ENCODE data around the gene IFRD1. TPM values are rescaled to one million over a fixed set of nuclear protein-coding genes. Genes with fewer than 3 reads are reported as not detected.

The IFRD1 gene
- total RNA-seq (10 to 100 TPM; 45.7 to 63.7 (median 49.7) TPM), polyA plus RNA-seq (10 to 100 TPM; 22.8 to 35.7 (median 34.4) TPM)

GRCh38 chr7:112449902-112450806 is at the start of gene IFRD1:
Gene IFRD1 (plus strand): TSS chr7:112450460. CDS start chr7:112450689, 229 bp downstream.
- Histone ChIP-seq H3K27me3 (no peaks in the 10 kb centered on the region), H3K27ac (peak within 1 kb of the TSS; percentile 94 to 100 (median 100)), H3K9me3 (no peaks in the 10 kb centered on the region), H3K36me3 (no peaks in the 10 kb centered on the region), H3K4me3 (peak within 1 kb of the TSS; percentile 78 to 100 (median 97)), H3K4me1 (peaks cover 0 to 45% (median 37%) of the 10 kb centered on the region in 4 donors)
- TF ChIP-seq POLR2A (IDR thresholded peaks at IDR 0.05) (peak; percentile 99), POLR2AphosphoS5 (IDR thresholded peaks at IDR 0.05) (peak; percentile 100), CTCF (IDR thresholded peaks at IDR 0.05) (no peak), EP300 (IDR thresholded peaks at IDR 0.05) (peak in 1 of 4 donors; percentile 20)
- intact Hi-C loops (cut with DNase I) = loop anchor here (2.0 to 5.0 kb wide), 3 partner anchors 58 to 487 kb away; partner anchors contain the start of genes DOCK4 and ZNF277
- DNase-seq = peak; percentile 100
- 0% methylated on average over 73 of the region's 73 CpGs for WGBS, 2 donors

DNA sequence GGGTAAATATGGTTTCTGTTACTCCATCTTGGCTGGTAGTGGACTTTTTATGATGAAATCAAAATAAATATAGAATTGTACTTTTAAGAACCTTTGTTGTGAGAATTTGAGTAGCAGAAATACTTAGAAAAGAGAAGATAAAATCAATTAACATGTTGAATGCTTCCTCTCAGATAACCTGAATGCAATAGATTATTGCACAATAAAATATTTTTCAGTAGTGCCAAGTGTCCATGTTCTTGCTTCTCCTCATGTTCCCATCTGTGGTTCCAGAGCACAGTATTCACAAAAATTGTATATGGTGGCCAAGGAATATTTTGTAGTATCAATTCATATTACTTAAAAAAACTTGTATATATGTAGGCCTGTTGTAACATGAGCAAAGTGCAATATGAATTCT is 45.9 kb upstream of the IFRD1 start:
- Histone ChIP-seq H3K36me3 (no peaks in the 10 kb centered on the region), H3K27me3 (no peaks in the 10 kb centered on the region), H3K4me3 (no peak overlapping the region), H3K9me3 (no peaks in the 10 kb centered on the region), H3K27ac (no peak overlapping the region), H3K4me1 (no peaks in the 10 kb centered on the region)
- intact Hi-C loops (cut with DNase I) = no loop called here
- DNase-seq = no peak
- no peak for TF ChIP-seq CTCF (IDR thresholded peaks at IDR 0.05)
- no peak for TF ChIP-seq EP300 (IDR thresholded peaks at IDR 0.05)
- TF ChIP-seq POLR2A (IDR thresholded peaks at IDR 0.05) = no peak
- no peak for TF ChIP-seq POLR2AphosphoS5 (IDR thresholded peaks at IDR 0.05)

DNA sequence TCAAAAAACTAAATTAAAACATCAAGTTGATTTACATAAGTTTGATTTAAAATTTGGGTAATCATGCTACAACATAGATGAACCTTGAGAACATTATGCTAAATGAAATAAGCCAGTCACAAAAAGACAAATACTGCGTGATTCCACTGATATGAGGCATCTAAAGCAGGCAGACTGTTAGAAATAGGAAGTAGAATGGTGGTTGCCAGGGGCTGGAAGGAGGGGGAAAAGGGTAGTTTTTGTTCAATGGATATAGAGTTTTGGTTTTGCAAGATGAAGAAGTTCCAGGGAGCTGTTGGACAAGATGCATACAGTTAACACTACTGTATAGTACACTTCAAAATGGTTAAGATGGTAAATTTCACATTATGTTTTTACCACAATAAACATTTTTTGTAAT is 45.0 kb upstream of the IFRD1 start:
- intact Hi-C loops (cut with DNase I) = no loop called here
- H3K4me1 ChIP-seq = no peaks in the 10 kb centered on the region
- 81 to 90% methylated on average over 1 of the region's 1 CpG for WGBS, 2 donors
- H3K36me3 ChIP-seq = no peaks in the 10 kb centered on the region
- H3K27me3 ChIP-seq = no peaks in the 10 kb centered on the region
- H3K9me3 ChIP-seq = no peaks in the 10 kb centered on the region
- no peak for DNase-seq
- no peak overlapping the region for H3K4me3 ChIP-seq
- no peak overlapping the region for H3K27ac ChIP-seq
- TF ChIP-seq CTCF (IDR thresholded peaks at IDR 0.05) (no peak), POLR2A (IDR thresholded peaks at IDR 0.05) (no peak)

- Histone ChIP-seq H3K27me3 (no peaks in the 10 kb centered on the region), H3K27ac (no peak overlapping the region), H3K4me1 (peaks cover 0 to 8% (median 0%) of the 10 kb centered on the region in 4 donors), H3K4me3 (no peak overlapping the region), H3K9me3 (no peaks in the 10 kb centered on the region), H3K36me3 (no peaks in the 10 kb centered on the region)
- TF ChIP-seq POLR2AphosphoS5 (IDR thresholded peaks at IDR 0.05) = no peak
- TF ChIP-seq EP300 (IDR thresholded peaks at IDR 0.05) = no peak
- no peak for TF ChIP-seq CTCF (IDR thresholded peaks at IDR 0.05)
- TF ChIP-seq POLR2A (IDR thresholded peaks at IDR 0.05) = no peak
- no peak for DNase-seq
- intact Hi-C loops (cut with DNase I) = no loop called here
- 89 to 95% methylated on average over 1 of the region's 1 CpG for WGBS, 2 donors
Measured at GRCh38 chr7:112407261-112407660, 43.0 kb upstream of the IFRD1 start.

All from sigmoid colon (tissue), 7 donors.